ENCODE measurements around the gene KANK4. TPM values are rescaled to one million over a fixed set of nuclear protein-coding genes. Genes with fewer than 3 reads are reported as not detected.

KANK4 gene
- total and polyA plus RNA-seq, 2 donors (not counting 1 experiment from before 2014, with no cell fraction given) = not detected

- H3K27me3 ChIP-seq (ENCODE audit: control insufficient read depth, insufficient read depth, low read length) = no peaks in the 10 kb centered on the region
- no peak for TF ChIP-seq EZH2 (IDR thresholded peaks at IDR 0.05; ENCODE audit: low read length, missing control alignments)
- TF ChIP-seq CTCF (conservative IDR thresholded peaks at IDR 0.05 in 1 of 2, IDR thresholded peaks at IDR 0.05 in 1 of 2; ENCODE audit: low read depth in 1 of 2, low read length in 2 of 2) = no peak
- H3K4me2 ChIP-seq (ENCODE audit: extremely low read depth, insufficient read depth, low read length) = no peak overlapping the region
- H3K4me1 ChIP-seq (ENCODE audit: control insufficient read depth, extremely low read depth, insufficient read depth, low read length) = no peaks in the 10 kb centered on the region
- H3K4me3 ChIP-seq (replicated peaks in 1 of 4; ENCODE audit: control extremely low read depth in 1 of 4, insufficient read depth in 1 of 4, low read depth in 3 of 4, low read length in 4 of 4) = no peak overlapping the region
- H3K9ac ChIP-seq (ENCODE audit: insufficient read depth, low read length) = no peak overlapping the region
- no peaks in the 10 kb centered on the region for H3K36me3 ChIP-seq (ENCODE audit: control insufficient read depth, insufficient read depth, low read length)
- no peak overlapping the region for H3K27ac ChIP-seq (ENCODE audit: insufficient read depth, low read length)
- H4K20me1 ChIP-seq (ENCODE audit: control insufficient read depth, extremely low read depth, insufficient read depth, low read length) = no peaks in the 10 kb centered on the region
- H2AFZ ChIP-seq (ENCODE audit: low read length) = no peak overlapping the region
- DNase-seq (ENCODE audit: low read depth in 2 of 2) = no peak
- no peaks in the 10 kb centered on the region for H3K79me2 ChIP-seq (ENCODE audit: control insufficient read depth, insufficient read depth, low read length)
- no peaks in the 10 kb centered on the region for H3K9me3 ChIP-seq (ENCODE audit: control insufficient read depth, insufficient read depth, low read depth, low read length)
These were observed 11.2 kb downstream of the KANK4 start for GRCh38 chr1:62307895-62308492.

- Histone ChIP-seq H3K9me3 (ENCODE audit: control insufficient read depth, insufficient read depth, low read depth, low read length) (no peaks in the 10 kb centered on the region), H3K27ac (ENCODE audit: insufficient read depth, low read length) (no peak overlapping the region), H3K9ac (ENCODE audit: insufficient read depth, low read length) (no peak overlapping the region), H3K36me3 (ENCODE audit: control insufficient read depth, insufficient read depth, low read length) (no peaks in the 10 kb centered on the region), H4K20me1 (ENCODE audit: control insufficient read depth, extremely low read depth, insufficient read depth, low read length) (no peaks in the 10 kb centered on the region), H3K27me3 (ENCODE audit: control insufficient read depth, insufficient read depth, low read length) (no peaks in the 10 kb centered on the region), H3K4me1 (ENCODE audit: control insufficient read depth, extremely low read depth, insufficient read depth, low read length) (no peaks in the 10 kb centered on the region), H3K4me2 (ENCODE audit: extremely low read depth, insufficient read depth, low read length) (no peak overlapping the region), H3K4me3 (replicated peaks in 1 of 4; ENCODE audit: control extremely low read depth in 1 of 4, insufficient read depth in 1 of 4, low read depth in 3 of 4, low read length in 4 of 4) (no peak overlapping the region), H3K79me2 (ENCODE audit: control insufficient read depth, insufficient read depth, low read length) (no peaks in the 10 kb centered on the region), H2AFZ (ENCODE audit: low read length) (no peak overlapping the region)
- no peak for DNase-seq (ENCODE audit: low read depth in 2 of 2)
- TF ChIP-seq EZH2 (IDR thresholded peaks at IDR 0.05; ENCODE audit: low read length, missing control alignments) (no peak), CTCF (conservative IDR thresholded peaks at IDR 0.05 in 1 of 2, IDR thresholded peaks at IDR 0.05 in 1 of 2; ENCODE audit: low read depth in 1 of 2, low read length in 2 of 2) (no peak)
These were observed 11.8 kb downstream of the KANK4 start for GRCh38 chr1:62307446-62307845.

- Histone ChIP-seq H3K4me1 (ENCODE audit: control insufficient read depth, extremely low read depth, insufficient read depth, low read length) (no peaks in the 10 kb centered on the region), H3K9ac (ENCODE audit: insufficient read depth, low read length) (no peak overlapping the region), H3K79me2 (ENCODE audit: control insufficient read depth, insufficient read depth, low read length) (no peaks in the 10 kb centered on the region), H3K36me3 (ENCODE audit: control insufficient read depth, insufficient read depth, low read length) (no peaks in the 10 kb centered on the region), H4K20me1 (ENCODE audit: control insufficient read depth, extremely low read depth, insufficient read depth, low read length) (no peaks in the 10 kb centered on the region), H3K27me3 (ENCODE audit: control insufficient read depth, insufficient read depth, low read length) (no peaks in the 10 kb centered on the region), H3K4me2 (ENCODE audit: extremely low read depth, insufficient read depth, low read length) (no peak overlapping the region), H3K27ac (ENCODE audit: insufficient read depth, low read length) (no peak overlapping the region), H3K4me3 (replicated peaks in 1 of 4; ENCODE audit: control extremely low read depth in 1 of 4, insufficient read depth in 1 of 4, low read depth in 3 of 4, low read length in 4 of 4) (no peak overlapping the region), H2AFZ (ENCODE audit: low read length) (no peak overlapping the region), H3K9me3 (ENCODE audit: control insufficient read depth, insufficient read depth, low read depth, low read length) (no peaks in the 10 kb centered on the region)
- no peak for TF ChIP-seq EZH2 (IDR thresholded peaks at IDR 0.05; ENCODE audit: low read length, missing control alignments)
- no peak for TF ChIP-seq CTCF (conservative IDR thresholded peaks at IDR 0.05 in 1 of 2, IDR thresholded peaks at IDR 0.05 in 1 of 2; ENCODE audit: low read depth in 1 of 2, low read length in 2 of 2)
- no peak for DNase-seq (ENCODE audit: low read depth in 2 of 2)
These were observed 13.2 kb downstream of the KANK4 start for GRCh38 chr1:62306065-62306464.

Data from fibroblast of lung (primary cell).